H1 (cell line): ENCODE measurements around the gene TRAK1. TPM values are rescaled to one million over a fixed set of nuclear protein-coding genes. Genes with fewer than 3 reads are reported as not detected.

Experiments
- CTCF ChIA-PET: fragments of 300-600 bp; sonication (Branson Sonifier 250); formaldehyde crosslinking; loops from one replicate; lab custom pipeline; 2021; ENCODE audit not compliant: partially characterized antibody; lab: Charles Lee
- POLR2A ChIA-PET: fragments of 300-600 bp; sonication (Branson Sonifier 250); formaldehyde crosslinking; loops from one replicate; lab custom pipeline; 2021; ENCODE audit warnings: inconsistent platforms; ENCODE audit not compliant: partially characterized antibody; lab: Charles Lee
- DNase-seq, 2 experiments: peaks; one replicate each; pipeline versions ENCODE4 v3.0.0 to v3.0.0-alpha.2; 2010 to 2022; ENCODE audit warnings: low spot score in 2 of 2, low read depth in 1 of 2, mixed read lengths in 1 of 2
- FAIRE-seq: peaks from 2 replicates; lab custom pipeline; 2011; peaks lifted over from hg19 to GRCh38; lab: Jason Lieb, UNC
- H2AFZ ChIP-seq: 2 replicates; pipeline ENCODE4 v1.8.1; 2012; ENCODE audit warnings: low read length, inconsistent platforms
- H2AK5ac ChIP-seq: 2 replicates; pipeline ENCODE4 v1.6.1; 2013; ENCODE audit warnings: low read depth, low read length
- H2BK120ac ChIP-seq: replicated peaks from 2 replicates; pipeline ENCODE3; 2013; ENCODE audit warnings: low read depth, low read length, inconsistent platforms
- H2BK12ac ChIP-seq: 2 replicates; pipeline ENCODE4 v1.6.1; 2013; ENCODE audit warnings: low read depth, low read length
- H2BK15ac ChIP-seq: 2 replicates; pipeline ENCODE4 v1.6.1; 2013; ENCODE audit warnings: low read length
- H2BK20ac ChIP-seq: 2 replicates; pipeline ENCODE4 v1.6.1; 2013; ENCODE audit warnings: low read length
- H2BK5ac ChIP-seq: 2 replicates; pipeline ENCODE4 v1.6.1; 2013; ENCODE audit warnings: low read depth, low read length
- H3K14ac ChIP-seq: 2 replicates; pipeline ENCODE4 v1.6.1; 2013; ENCODE audit warnings: inconsistent platforms; ENCODE audit not compliant: insufficient read length
- H3K18ac ChIP-seq: 2 replicates; pipeline ENCODE4 v1.6.1; 2013; ENCODE audit warnings: low read length; ENCODE audit errors: extremely low read depth
- H3K23ac ChIP-seq: 2 replicates; pipeline ENCODE4 v1.6.1; 2013; ENCODE audit warnings: inconsistent platforms; ENCODE audit not compliant: insufficient read length
- H3K23me2 ChIP-seq: 2 replicates; pipeline ENCODE4 v1.6.1; 2013; ENCODE audit warnings: low read depth, low read length
- H3K27ac ChIP-seq: 2 replicates; pipeline ENCODE4 v1.6.1; 2011; ENCODE audit warnings: low read depth, low read length, inconsistent platforms
- H3K27me3 ChIP-seq, 4 experiments: replicated peaks in 1 of 4; 1 replicate in 1 of 4; 2 replicates in 3 of 4; pipeline versions ENCODE4 v1.6.1 to v1.8.1; 2011 to 2013; ENCODE audit warnings: low read length in 3 of 4, mild to moderate bottlenecking in 3 of 4, inconsistent platforms in 2 of 4, mixed read lengths in 2 of 4, moderate library complexity in 1 of 4; ENCODE audit not compliant: control insufficient read depth in 3 of 4, insufficient read depth in 3 of 4; ENCODE audit errors: extremely low read depth in 1 of 4
- H3K36me3 ChIP-seq, 4 experiments: 2 replicates each; pipeline versions ENCODE4 v1.6.1 to v1.8.1; 2011 to 2013; ENCODE audit warnings: mild to moderate bottlenecking in 4 of 4, low read length in 3 of 4, moderate library complexity in 2 of 4, control low read depth in 1 of 4, inconsistent platforms in 1 of 4; ENCODE audit not compliant: insufficient read depth in 4 of 4, control insufficient read depth in 2 of 4
- H3K4ac ChIP-seq: replicated peaks from 2 replicates; pipeline ENCODE3; 2013; ENCODE audit warnings: low read length, low read depth, mixed read lengths, inconsistent platforms; ENCODE audit not compliant: insufficient read length
- H3K4me1 ChIP-seq, 4 experiments: replicated peaks in 1 of 4; 1 replicate in 1 of 4; 2 replicates in 3 of 4; pipeline versions ENCODE4 v1.6.1 to v1.8.1; 2011 to 2013; ENCODE audit warnings: low read length in 3 of 4, inconsistent platforms in 2 of 4, mixed read lengths in 1 of 4; ENCODE audit not compliant: insufficient read depth in 4 of 4, control insufficient read depth in 3 of 4
- H3K4me2 ChIP-seq, 2 experiments: 2 replicates each; pipeline versions ENCODE4 v1.6.1 to v1.8.1; 2011 to 2013; ENCODE audit warnings: low read depth in 2 of 2, low read length in 2 of 2, control low read depth in 1 of 2, inconsistent platforms in 1 of 2, mild to moderate bottlenecking in 1 of 2; ENCODE audit not compliant: insufficient read depth in 1 of 2
- H3K4me3 ChIP-seq, 4 experiments: fragments of 200-600, 300-600 bp in 1 of 4; sonication (generic), shearing (Covaris generic), sonication (Bioruptor Twin) in 1 of 4; 2 replicates each; pipeline versions ENCODE4 v1.5.1 to v1.8.1; 2011 to 2016; ENCODE audit warnings: low read length in 4 of 4, low read depth in 3 of 4, control low read depth in 2 of 4, inconsistent platforms in 2 of 4, mild to moderate bottlenecking in 2 of 4, mixed read lengths in 1 of 4, moderate library complexity in 1 of 4; ENCODE audit not compliant: insufficient read depth in 2 of 4; ENCODE audit errors: extremely low read depth in 1 of 4
- H3K56ac ChIP-seq: replicated peaks from 2 replicates; pipeline ENCODE3; 2013; ENCODE audit warnings: low read depth, mild to moderate bottlenecking, mixed read lengths, low read length, inconsistent platforms; ENCODE audit not compliant: insufficient read length
- H3K79me1 ChIP-seq: 2 replicates; pipeline ENCODE4 v1.6.1; 2013; ENCODE audit warnings: low read depth, low read length, control low read depth
- H3K79me2 ChIP-seq, 2 experiments: 2 replicates each; pipeline versions ENCODE4 v1.6.1 to v1.8.1; 2012 to 2013; ENCODE audit warnings: low read length in 2 of 2, mild to moderate bottlenecking in 2 of 2, inconsistent platforms in 1 of 2; ENCODE audit not compliant: insufficient read depth in 2 of 2, control insufficient read depth in 1 of 2
- H3K9ac ChIP-seq, 4 experiments: replicated peaks in 1 of 4; 1 replicate in 1 of 4; 2 replicates in 3 of 4; pipeline versions ENCODE4 v1.6.1 to v1.8.1; 2011 to 2013; ENCODE audit warnings: low read depth in 3 of 4, low read length in 3 of 4, control low read depth in 2 of 4, mild to moderate bottlenecking in 2 of 4, moderate library complexity in 2 of 4, inconsistent platforms in 1 of 4; ENCODE audit errors: extremely low read depth in 1 of 4
- H3K9me3 ChIP-seq, 2 experiments: 2 replicates each; pipeline versions ENCODE4 v1.6.1 to v1.8.1; 2012 to 2013; ENCODE audit warnings: mild to moderate bottlenecking in 2 of 2, moderate library complexity in 2 of 2, control low read depth in 1 of 2, inconsistent platforms in 1 of 2, low read depth in 1 of 2, low read length in 1 of 2, mixed read lengths in 1 of 2; ENCODE audit not compliant: insufficient read depth in 2 of 2
- H4K20me1 ChIP-seq, 2 experiments: replicated peaks in 1 of 2; 2 replicates each; pipeline versions ENCODE3 to v1.8.1; 2011 to 2013; ENCODE audit warnings: inconsistent platforms in 2 of 2, low read length in 2 of 2, mild to moderate bottlenecking in 1 of 2; ENCODE audit not compliant: insufficient read depth in 2 of 2, control insufficient read depth in 1 of 2
- H4K5ac ChIP-seq: 2 replicates; pipeline ENCODE4 v1.6.1; 2013; ENCODE audit warnings: low read length, low read depth, mixed read lengths, inconsistent platforms; ENCODE audit not compliant: insufficient read length
- H4K8ac ChIP-seq: 2 replicates; pipeline ENCODE4 v1.8.0; 2013; ENCODE audit warnings: mild to moderate bottlenecking, moderate library complexity, low read length, inconsistent platforms; ENCODE audit not compliant: insufficient read depth; ENCODE audit errors: extremely low read depth
- H4K91ac ChIP-seq: replicated peaks from 2 replicates; pipeline ENCODE3; 2013; ENCODE audit warnings: low read length, mixed read lengths, inconsistent platforms; ENCODE audit not compliant: insufficient read length
- BCL11A ChIP-seq, 2 experiments: IDR thresholded peaks; one replicate each; pipeline ENCODE4 v1.6.1; 2011; ENCODE audit warnings: low read depth in 2 of 2, low read length in 2 of 2, mild to moderate bottlenecking in 2 of 2
- CBX5 ChIP-seq: fragments of 300-800, 300-1000 bp; sonication (generic); IDR thresholded peaks from 2 replicates; pipeline ENCODE4 v1.7.1; 2016; ENCODE audit warnings: antibody characterized with exemption, low read length, low read depth
- CHD1 ChIP-seq: IDR thresholded peaks from 2 replicates; pipeline ENCODE4 v1.6.1; 2012; ENCODE audit warnings: low read depth, low read length, improper control_type of control experiment
- EZH2 ChIP-seq: fragments of 200-600 bp; sonication (generic); IDR thresholded peaks from 2 replicates; pipeline ENCODE4 v1.7.1; 2012; ENCODE audit warnings: low read depth, mild to moderate bottlenecking, moderate library complexity, low read length, inconsistent platforms; ENCODE audit not compliant: severe bottlenecking
- GABPA ChIP-seq: IDR thresholded peaks from 2 replicates; pipeline ENCODE4 v1.6.1; 2011; ENCODE audit warnings: mild to moderate bottlenecking, low read length, moderate library complexity, borderline replicate concordance; ENCODE audit not compliant: insufficient read depth
- HDAC2 ChIP-seq, 2 experiments: fragments of 300-600 bp in 1 of 2; sonication (generic) in 1 of 2; IDR thresholded peaks; 2 replicates each; pipeline ENCODE4 v1.6.1; 2011 to 2012; ENCODE audit warnings: low read depth in 2 of 2, low read length in 2 of 2, mild to moderate bottlenecking in 2 of 2, moderate library complexity in 2 of 2, borderline replicate concordance in 1 of 2, inconsistent platforms in 1 of 2
- KDM4A ChIP-seq: IDR thresholded peaks from one replicate; pipeline ENCODE4 v1.7.1; 2012; ENCODE audit warnings: low read depth, mild to moderate bottlenecking, moderate library complexity, low read length, inconsistent platforms; ENCODE audit not compliant: severe bottlenecking
- PHF8 ChIP-seq: fragments of 200-600 bp; sonication (generic); conservative IDR thresholded peaks from 2 replicates; pipeline ENCODE4 v1.7.1; 2012; ENCODE audit warnings: low read depth, mild to moderate bottlenecking, inconsistent platforms, low read length, moderate library complexity
- POLR2A ChIP-seq, 2 experiments: IDR thresholded peaks; 1 replicate in 1 of 2; 2 replicates in 1 of 2; pipeline ENCODE4 v1.6.1; 2011; ENCODE audit warnings: low read depth in 2 of 2, low read length in 2 of 2, mild to moderate bottlenecking in 2 of 2; ENCODE audit errors: control extremely low read depth in 1 of 2
- POLR2AphosphoS5 ChIP-seq: IDR thresholded peaks from 2 replicates; pipeline ENCODE4 v1.6.1; 2011; ENCODE audit warnings: low read depth, low read length
- RBBP5 ChIP-seq: IDR thresholded peaks from 2 replicates; pipeline ENCODE4 v1.7.1; 2012; ENCODE audit warnings: low read depth, mild to moderate bottlenecking, inconsistent platforms, low read length, moderate library complexity, borderline replicate concordance
- SIRT6 ChIP-seq: IDR thresholded peaks from one replicate; pipeline ENCODE4 v1.7.1; 2012; ENCODE audit warnings: low read length, inconsistent platforms
- SUZ12 ChIP-seq: fragments of 200-600 bp; sonication (generic); IDR thresholded peaks from 2 replicates; pipeline ENCODE4 v1.6.1; 2012; ENCODE audit warnings: mild to moderate bottlenecking, inconsistent platforms, low read length, moderate library complexity, mixed read lengths
- ZNF274 ChIP-seq: IDR thresholded peaks from 2 replicates; pipeline ENCODE4 v1.7.0; 2012; ENCODE audit warnings: low read length, borderline replicate concordance; ENCODE audit errors: extremely low read depth
- WGBS, 2 experiments: shearing (Covaris generic) in 1 of 2; methylation state at CpG; one replicate each; pipeline versions ENCODE4 v1.1.6 to v1.1.7; 2013 to 2015; ENCODE audit warnings: low lambda C conversion rate in 2 of 2, mixed read lengths in 2 of 2, inconsistent platforms in 1 of 2, low coverage in 1 of 2, missing lambda C conversion rate in 1 of 2; ENCODE audit not compliant: insufficient replicate concordance in 2 of 2, insufficient coverage in 1 of 2, insufficient read length in 1 of 2; ENCODE audit errors: extremely low coverage in 1 of 2, missing lambda C conversion rate in 1 of 2; 5-methylcytosine and 5-hydroxymethylcytosine counted together
- polyA plus RNA-seq, 7 experiments: library from polyadenylated mRNA; depleted of rRNA in 3 of 7; stranded (reverse) in 5 of 7; unstranded in 2 of 7; fragments of >200 nt in 5 of 7; fragments of 200-250 nt in 2 of 7; gene quantifications; 1 replicate in 5 of 7; 2 replicates in 1 of 7; 4 replicates in 1 of 7; pipeline versions ENCODE4 v1.2.1 to v1.2.3, GENCODE V29; 2011 to 2013; ENCODE audit warnings: missing spikeins in 2 of 7, mixed read lengths in 2 of 7
- total RNA-seq: library from RNA; stranded (reverse); fragmentation: NEBNext Ultra II Directional; extraction: Animal tissue kit (Norgen Biotek cat#: 25700); gene quantifications from 2 replicates; pipeline ENCODE4 v1.2.1, GENCODE V29; 2021

TRAK1 gene
- total and polyA plus RNA-seq, 2 of the 8 experiments (the other 6 are each of a cell fraction or from before 2014, with no cell fraction given), result 21.3 to 32.7 TPM

- Histone ChIP-seq H3K18ac (no peak overlapping the region), H4K91ac (no peak overlapping the region), H3K79me2 (no peaks in the 10 kb centered on the region), H4K8ac (no peak overlapping the region), H2BK15ac (no peak overlapping the region), H3K9ac (no peak overlapping the region), H3K23me2 (no peaks in the 10 kb centered on the region), H3K27me3 (no peaks in the 10 kb centered on the region), H2BK120ac (no peak overlapping the region), H3K14ac (no peak overlapping the region), H3K23ac (no peak overlapping the region), H3K9me3 (no peaks in the 10 kb centered on the region), H2BK20ac (no peak overlapping the region), H3K27ac (no peak overlapping the region), H4K5ac (no peak overlapping the region), H3K79me1 (no peaks in the 10 kb centered on the region), H4K20me1 (no peaks in the 10 kb centered on the region), H3K4me1 (no peaks in the 10 kb centered on the region), H2AFZ (no peak overlapping the region), H3K4ac (no peak overlapping the region), H2AK5ac (no peak overlapping the region), H3K4me3 (no peak overlapping the region), H3K56ac (no peak overlapping the region), H3K36me3 (no peaks in the 10 kb centered on the region), H3K4me2 (no peak overlapping the region), H2BK12ac (no peak overlapping the region), H2BK5ac (no peak overlapping the region)
- 58% methylated on average over 1 of the region's 1 CpG; no CpG with 5 or more reads in 1 of the 2 experiments for WGBS, 2 experiments
- no peak for TF ChIP-seq CHD1
- TF ChIP-seq GABPA, result no peak
- no peak for TF ChIP-seq ZNF274
- TF ChIP-seq PHF8, result no peak
- no peak for TF ChIP-seq SIRT6
- TF ChIP-seq CBX5, result no peak
- TF ChIP-seq POLR2AphosphoS5, result no peak
- TF ChIP-seq HDAC2 (IDR thresholded peaks at IDR 0.05; ENCODE audit: borderline replicate concordance in 1 of 2, low read depth in 2 of 2, low read length in 2 of 2), result no peak
- no peak for TF ChIP-seq EZH2
- no peak for TF ChIP-seq KDM4A
- no peak for TF ChIP-seq SUZ12
- TF ChIP-seq POLR2A (IDR thresholded peaks at IDR 0.05; ENCODE audit: control extremely low read depth in 1 of 2, low read depth in 2 of 2, low read length in 2 of 2), result no peak
- no peak for TF ChIP-seq RBBP5
- TF ChIP-seq BCL11A (IDR thresholded peaks at IDR 0.05; ENCODE audit: low read depth in 2 of 2, low read length in 2 of 2), result no peak
- ChIA-PET CTCF (interaction anchor here (0.6 to 7.2 kb wide), 5 partner anchors 21 to 538 kb away, joined by 3 to 193 read pairs (median 4); no protein-coding TSS in a partner anchor), POLR2A (no interaction called here)
- no peak for FAIRE-seq
- no peak for DNase-seq
These were observed 159.6 kb downstream of the TRAK1 start for GRCh38 chr3:42250761-42251160.
